Psoas muscle (tissue), 8 donors: ENCODE data around the gene ECHDC3. TPM values are rescaled to one million over a fixed set of nuclear protein-coding genes. Genes with fewer than 3 reads are reported as not detected.

ENCODE experiments used
- ATAC-seq, 4 donors: fragments of 200-7000 bp; cut with Tn5 transposase; one replicate each; pipeline ENCODE4 v1.9.1; 2020; ENCODE audit warnings: moderate library complexity in 3 of 4, mild to moderate bottlenecking in 2 of 4
- DNase-seq, 2 donors: peaks; one replicate each; pipeline ENCODE4 v3.0.0-alpha.2; 2020
- H3K27ac ChIP-seq: fragments of 200-600 bp; one replicate; pipeline ENCODE4 v1.8.0; 2022
- H3K27me3 ChIP-seq, 3 donors: fragments of 200-600 bp in 1 of 3; one replicate each; pipeline versions ENCODE4 v1.6.1 to v1.8.0; 2013 to 2022; ENCODE audit warnings: low read length in 2 of 3, mild to moderate bottlenecking in 2 of 3, moderate library complexity in 1 of 3; ENCODE audit not compliant: insufficient read depth in 3 of 3
- H3K36me3 ChIP-seq, 2 donors: fragments of 200-600 bp in 1 of 2; one replicate each; pipeline versions ENCODE4 v1.6.1 to v1.8.0; 2013 to 2022; ENCODE audit warnings: low read depth in 1 of 2, mild to moderate bottlenecking in 1 of 2, moderate library complexity in 1 of 2; ENCODE audit not compliant: insufficient read depth in 1 of 2
- H3K4me1 ChIP-seq: fragments of 200-600 bp; one replicate; pipeline ENCODE4 v1.8.0; 2022
- H3K4me3 ChIP-seq: fragments of 200-600 bp; one replicate; pipeline ENCODE4 v1.8.0; 2022; ENCODE audit warnings: mild to moderate bottlenecking
- H3K9me3 ChIP-seq: fragments of 200-600 bp; one replicate; pipeline ENCODE4 v1.8.0; 2022
- CTCF ChIP-seq: fragments of 200-600 bp; IDR thresholded peaks from one replicate; pipeline ENCODE4 v1.8.0; 2022; ENCODE audit warnings: antibody characterized with exemption
- WGBS, 3 donors: extraction: QIAGEN DNeasy Blood & Tissue Kit; methylation state at CpG; one replicate each; pipeline versions ENCODE4 v1.1.6 to v1.1.7; 2013; 5-methylcytosine and 5-hydroxymethylcytosine counted together
- intact Hi-C, 2 donors: fragments of 100-400 bp; cut with DNase I; formaldehyde crosslinking; loops; one replicate each; pipeline versions ENCODE4 v1.11.0 to v1.14.2; 2022
- polyA plus RNA-seq, 3 donors: library from polyadenylated mRNA; stranded (reverse); fragments of 200-250 nt; gene quantifications; one replicate each; pipeline ENCODE4 v1.2.3, GENCODE V29; 2013
- total RNA-seq, 4 donors: library from RNA; stranded (reverse); fragmentation: NEBNext Ultra II Directional in 2 of 4; extraction: Animal tissue kit (Norgen Biotek cat#: 25700) in 2 of 4; gene quantifications; one replicate each; pipeline versions ENCODE4 v1.2.1 to v1.2.4, GENCODE V29; 2021 to 2023
- donor health status: healthy with polysubstance abuse.
- donor health status: DM: no; HTN: no; CAD: no; lungs with moderate emphysema.
- donor health status: Bipolar disorder and iron deficiency.
- donor health status: healthy.
- donor health status: DM: yes; HTN: yes; CAD: no.
- donor health status: DM: no; HTN: no; CAD: no.
- donor health status: DM: no; HTN: no; CAD: no.
- donor health status: DM: yes; HTN: yes; CAD: no.

Gene ECHDC3
- total and polyA plus RNA-seq, 7 donors: 39.9 to 146 (median 66.9) TPM

GRCh38 chr10:11750420-11750819 is 8.2 kb downstream of the ECHDC3 start:
- no peak for TF ChIP-seq CTCF
- DNase-seq (no peak), ATAC-seq (no peak)
- intact Hi-C loops: no loop called here
- H3K9me3 ChIP-seq: no peaks in the 10 kb centered on the region
- H3K27ac ChIP-seq: no peak overlapping the region
- H3K36me3 ChIP-seq: peaks cover 5 to 69% of the 10 kb centered on the region in 2 donors
- no peaks in the 10 kb centered on the region for H3K27me3 ChIP-seq
- peaks cover 19% of the 10 kb centered on the region for H3K4me1 ChIP-seq
- 93 to 96% (median 94%) methylated on average over 2 of the region's 2 CpGs for WGBS, 3 donors
- H3K4me3 ChIP-seq: no peak overlapping the region

GRCh38 chr10:11754173-11754572 is 12.0 kb downstream of the ECHDC3 start:
- Histone ChIP-seq H3K4me3 (no peak overlapping the region), H3K9me3 (no peaks in the 10 kb centered on the region), H3K27me3 (no peaks in the 10 kb centered on the region), H3K27ac (peak overlapping the region; percentile 31), H3K4me1 (peaks cover 27% of the 10 kb centered on the region), H3K36me3 (peaks cover 5 to 71% of the 10 kb centered on the region in 2 donors)
- no peak for ATAC-seq
- WGBS, 3 donors: 0% methylated on average over 1 of the region's 1 CpG
- no peak for DNase-seq
- intact Hi-C loops: no loop called here
- TF ChIP-seq CTCF: no peak

- Histone ChIP-seq H3K36me3 (peaks cover 5 to 66% of the 10 kb centered on the region in 2 donors), H3K4me1 (peaks cover 27% of the 10 kb centered on the region), H3K4me3 (no peak overlapping the region), H3K27ac (peak overlapping the region; percentile 31), H3K27me3 (no peaks in the 10 kb centered on the region), H3K9me3 (no peaks in the 10 kb centered on the region)
- 94 to 99% (median 98%) methylated on average over 4 of the region's 4 CpGs for WGBS, 3 donors
- no peak for ATAC-seq
- no peak for DNase-seq
- intact Hi-C loops: loop anchor here in 1 of 2 donors (5.0 kb wide), 1 partner anchor 237 kb away; no protein-coding TSS in a partner anchor
- TF ChIP-seq CTCF: no peak
Measured at GRCh38 chr10:11754620-11755019, 12.4 kb downstream of the ECHDC3 start.

- Histone ChIP-seq H3K9me3 (no peaks in the 10 kb centered on the region), H3K27ac (peak overlapping the region; percentile 80), H3K27me3 (no peaks in the 10 kb centered on the region), H3K4me1 (peaks cover 27% of the 10 kb centered on the region), H3K4me3 (no peak overlapping the region), H3K36me3 (peaks cover 5 to 65% of the 10 kb centered on the region in 2 donors)
- intact Hi-C loops: loop anchor here in 1 of 2 donors (5.0 kb wide), 1 partner anchor 238 kb away; no protein-coding TSS in a partner anchor
- ATAC-seq (peak; percentile 46 to 74 (median 66)), DNase-seq (peak in 1 of 2 donors; percentile 66)
- 58 to 83% (median 64%) methylated on average over 21 of the region's 21 CpGs for WGBS, 3 donors
- TF ChIP-seq CTCF: no peak
Measured at GRCh38 chr10:11755512-11756263, 13.5 kb downstream of the ECHDC3 start.
